GM19438 (cell line): ENCODE results near the gene TWF1.
A peak's percentile ranks its signal among the peaks of the same experiment; 100 is the strongest.
"Not testable (repeated sequence)": the region's sequence is repeated elsewhere in the genome, so short reads cannot be mapped to it uniquely, and the experiment has no call there.

Experiments used
- ATAC-seq: cut with Tn5 transposase; IDR thresholded peaks from one replicate; pipeline ENCODE4 v1.9.1; 2021; ENCODE audit warnings: low read depth; ENCODE audit not compliant: unreplicated experiment

The TWF1 gene

GRCh38 chr12:43805860-43806736 lies at the start of gene TWF1:
Gene TWF1, minus strand, starts transcription at chr12:43806317. Its CDS starts 72 bp downstream, at chr12:43806245.
- ATAC-seq, result peak; percentile 93

- no peak for ATAC-seq
Measured at GRCh38 chr12:43852744-43853143, 46.6 kb upstream of the TWF1 start.

- no peak for ATAC-seq
Measured at GRCh38 chr12:43848786-43849185, 42.7 kb upstream of the TWF1 start.

- ATAC-seq, result no peak
Measured at GRCh38 chr12:43848226-43848507, 42.0 kb upstream of the TWF1 start.

GRCh38 chr12:43847425-43848225 lies 41.5 kb upstream of the TWF1 start:
- not testable (repeated sequence) for ATAC-seq

GRCh38 chr12:43842259-43842658 lies 36.1 kb upstream of the TWF1 start:
- ATAC-seq, result no peak

- ATAC-seq, result no peak
Measured at GRCh38 chr12:43841253-43841652, 35.1 kb upstream of the TWF1 start.

GRCh38 chr12:43840338-43840737 lies 34.2 kb upstream of the TWF1 start:
- no peak for ATAC-seq

GRCh38 chr12:43836475-43836989 lies 30.4 kb upstream of the TWF1 start:
- ATAC-seq, result peak; percentile 25

GRCh38 chr12:43835656-43836474 lies 29.7 kb upstream of the TWF1 start, which contains the start of gene TMEM117:
Gene TMEM117, plus strand, starts transcription at chr12:43836081.
- ATAC-seq, result peak; percentile 76

GRCh38 chr12:43835264-43835655 lies 29.1 kb upstream of the TWF1 start:
- ATAC-seq, result peak; percentile 19

- no peak for ATAC-seq
Measured at GRCh38 chr12:43832463-43833168, 26.5 kb upstream of the TWF1 start.

- no peak for ATAC-seq
Measured at GRCh38 chr12:43827093-43827492, 21.0 kb upstream of the TWF1 start.

GRCh38 chr12:43826681-43827080 lies 20.6 kb upstream of the TWF1 start:
- ATAC-seq, result no peak

- ATAC-seq, result no peak
Measured at GRCh38 chr12:43824207-43824775, 18.2 kb upstream of the TWF1 start.

- ATAC-seq, result no peak
Measured at GRCh38 chr12:43816168-43816567, 10.1 kb upstream of the TWF1 start.

GRCh38 chr12:43815416-43815815 lies 9.3 kb upstream of the TWF1 start:
- no peak for ATAC-seq

- no peak for ATAC-seq
Measured at GRCh38 chr12:43812926-43813325, 6.8 kb upstream of the TWF1 start.

- ATAC-seq, result no peak
Measured at GRCh38 chr12:43812057-43812456, 5.9 kb upstream of the TWF1 start.

GRCh38 chr12:43807386-43807785 lies 1.3 kb upstream of the TWF1 start:
- ATAC-seq, result no peak
